Effector memory CD8-positive, alpha-beta T cell (primary cell): ENCODE data around the gene SUN1.
"Not testable (repeated sequence)": the region's sequence is repeated elsewhere in the genome, so short reads cannot be mapped to it uniquely, and the experiment has no call there.

Experiments used
- ATAC-seq: fragments of 150-1000 bp; cut with Tn5 transposase; replicated peaks from 2 replicates; pipeline ENCODE4 v1.10.0; 2021; ENCODE audit warnings: mild to moderate bottlenecking, moderate library complexity
- DNase-seq, 3 experiments: peaks; one replicate each; pipeline ENCODE4 v3.0.0; 2021
- H3K27ac Mint-ChIP-seq, 2 donors: one replicate each; pipeline ENCODE4 v1.8.0; 2022; ENCODE audit warnings: mild to moderate bottlenecking in 2 of 2, mixed read lengths in 2 of 2, moderate library complexity in 2 of 2
- H3K27me3 Mint-ChIP-seq, 2 donors: one replicate each; pipeline ENCODE4 v1.8.0; 2022; ENCODE audit warnings: mixed read lengths in 2 of 2
- H3K36me3 Mint-ChIP-seq: one replicate; pipeline ENCODE4 v1.8.0; 2022; ENCODE audit warnings: mild to moderate bottlenecking, moderate library complexity, mixed read lengths; ENCODE audit not compliant: insufficient read depth
- H3K4me1 Mint-ChIP-seq, 2 donors: one replicate each; pipeline ENCODE4 v1.8.0; 2022; ENCODE audit warnings: low read depth in 2 of 2, mixed read lengths in 2 of 2
- H3K4me3 Mint-ChIP-seq, 2 donors: one replicate each; pipeline ENCODE4 v1.8.0; 2022; ENCODE audit warnings: mild to moderate bottlenecking in 2 of 2, mixed read lengths in 2 of 2, moderate library complexity in 2 of 2
- H3K9me3 Mint-ChIP-seq, 2 donors: one replicate each; pipeline ENCODE4 v1.8.0; 2022; ENCODE audit warnings: mixed read lengths in 2 of 2
- total RNA-seq, 9 experiments: gene quantifications; one replicate each; lab custom pipeline; 2026; lab: John Stamatoyannopoulos, UW

SUN1 gene
- 57.1 to 388 (median 117) reads per million in 9 experiments for total RNA-seq

- DNase-seq (peak; percentile 46 to 50 (median 46)), ATAC-seq (peak; percentile 86)
- Mint-ChIP-seq H3K36me3 (peaks cover 34% of the 10 kb centered on the region), H3K4me3 (peak within 1 kb of the TSS; percentile 74 to 80), H3K27ac (peak within 1 kb of the TSS; percentile 90 to 91), H3K9me3 (no peaks in the 10 kb centered on the region), H3K27me3 (no peaks in the 10 kb centered on the region), H3K4me1 (peaks cover 32 to 38% of the 10 kb centered on the region in 2 donors)
These were observed at the start of gene SUN1 for GRCh38 chr7:832167-832967. Gene SUN1, plus strand, starts transcription at chr7:832476. Its CDS starts 49 bp downstream, at chr7:832525.

- Mint-ChIP-seq H3K36me3 (peaks cover 7% of the 10 kb centered on the region), H3K27me3 (no peaks in the 10 kb centered on the region), H3K9me3 (no peaks in the 10 kb centered on the region), H3K27ac (peak overlapping the region; percentile 15 to 58), H3K4me3 (no peak overlapping the region), H3K4me1 (no peaks in the 10 kb centered on the region)
- DNase-seq, result no peak
- no peak for ATAC-seq
These were observed 49.4 kb upstream of the SUN1 start for GRCh38 chr7:782718-783449.

- Mint-ChIP-seq H3K9me3 (no peaks in the 10 kb centered on the region), H3K4me3 (no peak overlapping the region), H3K27me3 (no peaks in the 10 kb centered on the region), H3K4me1 (no peaks in the 10 kb centered on the region), H3K36me3 (peaks cover 7% of the 10 kb centered on the region), H3K27ac (peak overlapping the region in 1 of 2 donors; percentile 54)
- ATAC-seq (no peak), DNase-seq (no peak)
These were observed 48.5 kb upstream of the SUN1 start for GRCh38 chr7:783556-784490.

GRCh38 chr7:784971-785370 lies 47.3 kb upstream of the SUN1 start:
- Mint-ChIP-seq H3K4me3 (no peak overlapping the region), H3K9me3 (no peaks in the 10 kb centered on the region), H3K4me1 (no peaks in the 10 kb centered on the region), H3K27ac (no peak overlapping the region), H3K36me3 (peaks cover 7% of the 10 kb centered on the region), H3K27me3 (no peaks in the 10 kb centered on the region)
- ATAC-seq, result no peak
- DNase-seq, result no peak

- no peak overlapping the region for H3K27ac Mint-ChIP-seq
- H3K36me3 Mint-ChIP-seq, result peaks cover 4% of the 10 kb centered on the region
- no peak for ATAC-seq
- no peaks in the 10 kb centered on the region for H3K9me3 Mint-ChIP-seq
- no peaks in the 10 kb centered on the region for H3K27me3 Mint-ChIP-seq
- H3K4me3 Mint-ChIP-seq, result no peak overlapping the region
- H3K4me1 Mint-ChIP-seq, result no peaks in the 10 kb centered on the region
- no peak for DNase-seq
These were observed 46.9 kb upstream of the SUN1 start for GRCh38 chr7:785416-785815.

GRCh38 chr7:786472-787255 lies 45.6 kb upstream of the SUN1 start:
- ATAC-seq (peak; percentile 75), DNase-seq (peak; percentile 56 to 70 (median 57))
- Mint-ChIP-seq H3K4me1 (no peaks in the 10 kb centered on the region), H3K4me3 (no peak overlapping the region), H3K36me3 (no peaks in the 10 kb centered on the region), H3K9me3 (no peaks in the 10 kb centered on the region), H3K27me3 (no peaks in the 10 kb centered on the region), H3K27ac (no peak overlapping the region)

GRCh38 chr7:787332-788240 lies 44.7 kb upstream of the SUN1 start:
- H3K4me1 Mint-ChIP-seq, result no peaks in the 10 kb centered on the region
- H3K27ac Mint-ChIP-seq, result no peak overlapping the region
- H3K36me3 Mint-ChIP-seq, result no peaks in the 10 kb centered on the region
- no peaks in the 10 kb centered on the region for H3K27me3 Mint-ChIP-seq
- no peak overlapping the region for H3K4me3 Mint-ChIP-seq
- no peaks in the 10 kb centered on the region for H3K9me3 Mint-ChIP-seq
- DNase-seq, result no peak
- no peak for ATAC-seq

- Mint-ChIP-seq H3K4me1 (no peaks in the 10 kb centered on the region), H3K27me3 (no peaks in the 10 kb centered on the region), H3K36me3 (no peaks in the 10 kb centered on the region), H3K4me3 (no peak overlapping the region), H3K27ac (no peak overlapping the region), H3K9me3 (no peaks in the 10 kb centered on the region)
- DNase-seq, result no peak
- ATAC-seq, result no peak
These were observed 40.8 kb upstream of the SUN1 start for GRCh38 chr7:791519-791918.

GRCh38 chr7:794207-794606 lies 38.1 kb upstream of the SUN1 start:
- Mint-ChIP-seq H3K9me3 (no peaks in the 10 kb centered on the region), H3K4me1 (no peaks in the 10 kb centered on the region), H3K27me3 (no peaks in the 10 kb centered on the region), H3K4me3 (no peak overlapping the region), H3K36me3 (no peaks in the 10 kb centered on the region), H3K27ac (no peak overlapping the region)
- DNase-seq, result no peak
- ATAC-seq, result no peak

GRCh38 chr7:794671-795329 lies 37.5 kb upstream of the SUN1 start:
- no peaks in the 10 kb centered on the region for H3K4me1 Mint-ChIP-seq
- H3K27me3 Mint-ChIP-seq, result no peaks in the 10 kb centered on the region
- DNase-seq, result no peak
- no peak overlapping the region for H3K27ac Mint-ChIP-seq
- no peak for ATAC-seq
- no peak overlapping the region for H3K4me3 Mint-ChIP-seq
- no peaks in the 10 kb centered on the region for H3K36me3 Mint-ChIP-seq
- H3K9me3 Mint-ChIP-seq, result no peaks in the 10 kb centered on the region

- not testable (repeated sequence) for H3K27ac Mint-ChIP-seq, H3K4me1 Mint-ChIP-seq, H3K36me3 Mint-ChIP-seq, H3K9me3 Mint-ChIP-seq, H3K27me3 Mint-ChIP-seq, DNase-seq, H3K4me3 Mint-ChIP-seq, ATAC-seq
These were observed 35.7 kb upstream of the SUN1 start for GRCh38 chr7:796434-797169.
